Activated naive CD8-positive, alpha-beta T cell treated with anti-CD3 and anti-CD28 coated beads, Interleukin-2, amount 10 ng/mL, durations not matched to agents 7 days and 5 days (primary cell): ENCODE measurements around the gene GRPEL2. TPM values are rescaled to one million over a fixed set of nuclear protein-coding genes. Genes with fewer than 3 reads are reported as not detected.
A peak's percentile ranks its signal among the peaks of the same experiment; 100 is the strongest.

Experiments used
- ATAC-seq: fragments of 150-1000 bp; cut with Tn5 transposase; one replicate; pipeline ENCODE4 v1.10.0; 2021; ENCODE audit warnings: low read depth, moderate library complexity
- POLR2A ChIA-PET: fragments of 350-600 bp; sonication (Branson Sonifier 250); formaldehyde crosslinking; loops from one replicate; lab custom pipeline; 2021; ENCODE audit warnings: antibody characterized with exemption; lab: Charles Lee
- DNase-seq: peaks from one replicate; pipeline ENCODE4 v3.0.0; 2021
- H3K27ac Mint-ChIP-seq: one replicate; pipeline ENCODE4 v1.8.0; 2022; ENCODE audit warnings: mild to moderate bottlenecking, mixed read lengths
- H3K27me3 Mint-ChIP-seq: one replicate; pipeline ENCODE4 v1.8.0; 2022; ENCODE audit warnings: mild to moderate bottlenecking, moderate library complexity, mixed read lengths
- H3K36me3 Mint-ChIP-seq: one replicate; pipeline ENCODE4 v1.8.0; 2021; ENCODE audit warnings: mild to moderate bottlenecking, mixed read lengths
- H3K4me1 Mint-ChIP-seq: one replicate; pipeline ENCODE4 v1.8.0; 2021; ENCODE audit warnings: mixed read lengths
- H3K4me3 Mint-ChIP-seq: one replicate; pipeline ENCODE4 v1.8.0; 2022; ENCODE audit warnings: mild to moderate bottlenecking, moderate library complexity, mixed read lengths
- H3K9me3 Mint-ChIP-seq: one replicate; pipeline ENCODE4 v1.8.0; 2021; ENCODE audit warnings: mixed read lengths
- total RNA-seq, 2 experiments: library from RNA; stranded (reverse); gene quantifications; one replicate each; pipeline ENCODE4 v1.2.3, GENCODE V29; 2021

GRPEL2 gene
- total RNA-seq, 2 experiments from 2014 or later, result 26.1 to 29.7 TPM

GRCh38 chr5:149366169-149366729, 20.9 kb downstream of the GRPEL2 start:
- H3K4me1 Mint-ChIP-seq, result peaks cover 7% of the 10 kb centered on the region

DNA sequence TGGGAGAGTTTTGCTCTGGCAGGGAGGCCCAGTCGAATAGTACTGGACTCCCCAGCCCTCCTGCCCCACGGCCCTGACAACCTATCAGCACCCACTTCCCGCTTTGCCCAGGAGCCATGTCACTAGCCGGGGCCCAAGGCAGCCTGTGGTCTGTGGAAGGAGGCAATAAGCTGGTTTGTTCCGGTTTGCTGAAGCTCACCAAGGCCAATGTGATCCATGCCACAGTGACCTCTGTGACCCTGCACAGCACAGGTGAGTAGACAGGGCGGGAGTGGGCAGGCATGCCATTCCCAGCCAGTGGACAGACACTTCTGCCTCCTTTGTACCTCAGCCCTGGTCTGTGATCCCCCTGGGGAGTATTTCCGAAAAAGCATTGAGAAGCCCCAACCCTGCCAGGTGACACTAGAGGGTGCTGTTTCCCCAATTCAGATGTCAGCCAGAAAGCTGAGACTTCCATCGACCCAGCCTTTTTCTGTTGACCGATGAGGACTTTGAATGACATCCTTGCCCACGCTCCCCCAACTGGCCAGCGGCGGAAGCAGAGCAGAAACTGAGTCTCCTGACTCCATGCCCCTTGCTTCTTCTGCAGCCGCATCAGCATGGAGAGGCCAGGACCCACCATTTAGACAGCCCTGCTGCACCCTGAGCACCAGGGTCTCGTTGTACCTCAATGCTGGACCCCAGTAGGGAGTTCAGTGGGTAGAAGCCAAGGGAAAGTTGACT, 22.1 kb downstream of the GRPEL2 start:
- Mint-ChIP-seq H3K36me3 (peaks cover 8% of the 10 kb centered on the region), H3K27ac (peak overlapping the region; percentile 10), H3K4me1 (peaks cover 9% of the 10 kb centered on the region), H3K9me3 (no peaks in the 10 kb centered on the region), H3K4me3 (no peak overlapping the region), H3K27me3 (no peaks in the 10 kb centered on the region)
- DNase-seq (peak; percentile 52), ATAC-seq (peak; percentile 67)
- POLR2A ChIA-PET, result interaction anchor here (0.6 to 2.1 kb wide), 7 partner anchors 9 to 246 kb away, joined by 3 to 7 read pairs (median 3); partner anchors contain the start of gene PCYOX1L

More at GRCh38 chr5:149366169-149366729, 20.9 kb downstream of the GRPEL2 start:
- DNase-seq, result no peak
- H3K9me3 Mint-ChIP-seq, result no peaks in the 10 kb centered on the region
- H3K36me3 Mint-ChIP-seq, result peaks cover 8% of the 10 kb centered on the region
- H3K27me3 Mint-ChIP-seq, result no peaks in the 10 kb centered on the region
- no peak overlapping the region for H3K27ac Mint-ChIP-seq
- no peak overlapping the region for H3K4me3 Mint-ChIP-seq
- POLR2A ChIA-PET, result interaction anchor here (0.9 to 1.4 kb wide), 2 partner anchors 21 to 43 kb away, joined by 3 to 6 read pairs; partner anchors contain the start of gene GRPEL2
- no peak for ATAC-seq

DNA sequence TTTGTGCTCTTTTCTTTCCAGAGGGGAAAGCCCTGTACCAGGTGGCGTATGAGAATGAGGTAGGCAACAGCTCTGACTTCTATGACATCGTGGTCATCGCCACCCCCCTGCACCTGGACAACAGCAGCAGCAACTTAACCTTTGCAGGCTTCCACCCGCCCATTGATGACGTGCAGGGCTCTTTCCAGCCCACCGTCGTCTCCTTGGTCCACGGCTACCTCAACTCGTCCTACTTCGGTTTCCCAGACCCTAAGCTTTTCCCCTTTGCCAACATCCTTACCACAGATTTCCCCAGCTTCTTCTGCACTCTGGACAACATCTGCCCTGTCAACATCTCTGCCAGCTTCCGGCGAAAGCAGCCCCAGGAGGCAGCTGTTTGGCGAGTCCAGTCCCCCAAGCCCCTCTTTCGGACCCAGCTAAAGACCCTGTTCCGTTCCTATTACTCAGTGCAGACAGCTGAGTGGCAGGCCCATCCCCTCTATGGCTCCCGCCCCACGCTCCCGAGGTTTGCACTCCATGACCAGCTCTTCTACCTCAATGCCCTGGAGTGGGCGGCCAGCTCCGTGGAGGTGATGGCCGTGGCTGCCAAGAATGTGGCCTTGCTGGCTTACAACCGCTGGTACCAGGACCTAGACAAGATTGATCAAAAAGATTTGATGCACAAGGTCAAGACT, 22.8 kb downstream of the GRPEL2 start:
- H3K27me3 Mint-ChIP-seq, result no peaks in the 10 kb centered on the region
- ATAC-seq (no peak), DNase-seq (no peak)
- no peaks in the 10 kb centered on the region for H3K9me3 Mint-ChIP-seq
- H3K27ac Mint-ChIP-seq, result no peak overlapping the region
- peaks cover 7% of the 10 kb centered on the region for H3K4me1 Mint-ChIP-seq
- no peak overlapping the region for H3K4me3 Mint-ChIP-seq
- POLR2A ChIA-PET, result interaction anchor here (0.8 to 2.1 kb wide), 3 partner anchors 10 to 50 kb away, joined by 3 to 7 read pairs (median 4); partner anchors contain the start of gene PCYOX1L
- peaks cover 8% of the 10 kb centered on the region for H3K36me3 Mint-ChIP-seq

- Mint-ChIP-seq H3K4me3 (no peak overlapping the region), H3K36me3 (no peaks in the 10 kb centered on the region)
- POLR2A ChIA-PET, result interaction anchor here (1.2 to 1.4 kb wide), 2 partner anchors 25 to 27 kb away, joined by 6 read pairs; partner anchors contain the start of gene GRPEL2
These were observed 25.6 kb downstream of the GRPEL2 start for GRCh38 chr5:149370878-149371277.

DNA sequence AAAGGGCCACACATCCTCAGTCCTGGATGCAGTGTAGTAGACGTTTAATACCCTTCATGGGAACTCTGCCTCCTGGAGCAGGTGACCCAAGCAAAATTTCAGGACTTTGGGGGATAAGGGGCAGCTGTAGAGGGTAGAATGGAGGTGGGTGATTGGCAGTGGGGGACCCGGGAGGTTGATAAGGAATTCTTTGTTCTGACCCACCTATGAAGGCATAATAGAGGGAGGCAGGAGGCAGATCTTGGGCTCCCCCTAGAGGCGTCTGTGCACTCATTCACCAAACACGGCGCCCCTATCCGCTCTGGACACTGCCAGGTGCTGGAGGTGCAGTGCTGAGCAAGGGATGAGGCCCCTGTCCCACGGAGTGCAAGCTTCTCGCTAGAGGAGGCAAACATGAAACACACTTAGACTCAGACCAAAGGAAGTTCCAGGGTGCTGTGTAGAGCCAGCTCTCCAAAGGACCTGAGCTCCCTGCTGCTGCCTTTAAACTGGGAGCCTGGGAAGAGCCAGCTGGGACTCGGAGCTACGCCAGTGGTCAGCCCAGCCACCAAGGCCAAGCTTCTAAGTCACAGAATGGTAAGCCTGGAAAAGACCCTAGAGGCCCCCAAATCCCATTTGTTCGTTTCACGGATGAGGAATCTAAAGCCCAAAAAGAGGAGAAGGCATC, 26.1 kb downstream of the GRPEL2 start:
- Mint-ChIP-seq H3K36me3 (no peaks in the 10 kb centered on the region), H3K4me3 (no peak overlapping the region), H3K27ac (no peak overlapping the region), H3K27me3 (no peaks in the 10 kb centered on the region), H3K4me1 (peaks cover 3% of the 10 kb centered on the region), H3K9me3 (no peaks in the 10 kb centered on the region)
- ATAC-seq (peak; percentile 86), DNase-seq (peak; percentile 70)
- POLR2A ChIA-PET, result interaction anchor here (0.6 to 1.4 kb wide), 4 partner anchors 13 to 54 kb away, joined by 3 to 6 read pairs (median 5); partner anchors contain the start of gene GRPEL2

More at GRCh38 chr5:149370878-149371277, 25.6 kb downstream of the GRPEL2 start:
- ATAC-seq, result no peak
- Mint-ChIP-seq H3K9me3 (no peaks in the 10 kb centered on the region), H3K27ac (no peak overlapping the region), H3K27me3 (no peaks in the 10 kb centered on the region), H3K4me1 (peaks cover 3% of the 10 kb centered on the region)
- no peak for DNase-seq

- Mint-ChIP-seq H3K27me3 (no peaks in the 10 kb centered on the region), H3K9me3 (no peaks in the 10 kb centered on the region), H3K27ac (no peak overlapping the region), H3K4me3 (no peak overlapping the region), H3K4me1 (peaks cover 3% of the 10 kb centered on the region), H3K36me3 (no peaks in the 10 kb centered on the region)
- POLR2A ChIA-PET, result interaction anchor here (0.6 to 1.4 kb wide), 5 partner anchors 10 to 55 kb away, joined by 3 to 6 read pairs (median 6); partner anchors contain the start of gene GRPEL2
- ATAC-seq (no peak), DNase-seq (no peak)
These were observed 26.9 kb downstream of the GRPEL2 start for GRCh38 chr5:149372076-149372795.

DNA sequence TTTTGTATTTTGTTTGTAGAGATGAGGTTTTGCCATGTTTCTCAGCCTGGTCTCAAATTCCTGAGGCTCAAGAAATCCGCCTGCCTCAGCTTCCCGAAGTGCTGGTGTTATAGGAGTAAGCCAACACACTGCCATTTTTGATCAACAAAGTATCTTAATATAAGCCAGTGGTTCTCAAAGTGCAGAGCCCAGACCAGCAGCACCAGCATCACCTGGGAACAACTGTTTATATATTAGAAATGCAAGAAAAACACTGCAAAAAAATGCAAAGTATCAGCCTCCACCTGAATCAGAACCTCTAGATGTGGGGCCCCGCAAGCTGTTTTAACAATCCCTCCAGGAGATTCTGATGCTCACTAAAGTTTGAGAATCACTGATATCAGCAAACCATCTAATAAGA, 27.6 kb downstream of the GRPEL2 start:
- H3K27ac Mint-ChIP-seq, result no peak overlapping the region
- POLR2A ChIA-PET, result no interaction called here
- H3K4me1 Mint-ChIP-seq, result peaks cover 3% of the 10 kb centered on the region
- H3K36me3 Mint-ChIP-seq, result no peaks in the 10 kb centered on the region
- no peaks in the 10 kb centered on the region for H3K27me3 Mint-ChIP-seq
- H3K4me3 Mint-ChIP-seq, result no peak overlapping the region
- ATAC-seq (no peak), DNase-seq (no peak)
- H3K9me3 Mint-ChIP-seq, result no peaks in the 10 kb centered on the region

DNA sequence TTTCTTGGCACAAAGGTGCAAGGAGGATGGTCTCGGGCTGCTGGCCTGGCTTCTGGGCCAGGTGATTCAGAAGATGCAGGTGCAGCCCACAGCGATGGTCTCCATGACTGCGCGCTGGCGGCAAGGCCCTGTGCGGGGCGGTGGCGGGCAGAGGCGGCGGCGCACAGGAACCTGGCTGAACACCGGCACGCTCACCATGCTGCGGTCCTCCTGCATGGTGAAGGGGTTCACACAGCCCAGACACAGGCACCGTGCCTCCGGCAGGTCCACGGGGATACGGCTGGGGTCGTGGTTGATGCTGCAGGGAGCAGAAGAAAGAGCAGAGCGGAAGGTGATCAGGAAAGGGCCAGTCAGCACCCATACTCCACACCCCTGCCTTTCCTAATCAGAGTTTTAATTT, 29.0 kb downstream of the GRPEL2 start:
- DNase-seq (no peak), ATAC-seq (no peak)
- H3K9me3 Mint-ChIP-seq, result no peaks in the 10 kb centered on the region
- H3K27ac Mint-ChIP-seq, result no peak overlapping the region
- peaks cover 3% of the 10 kb centered on the region for H3K4me1 Mint-ChIP-seq
- H3K36me3 Mint-ChIP-seq, result no peaks in the 10 kb centered on the region
- H3K4me3 Mint-ChIP-seq, result no peak overlapping the region
- POLR2A ChIA-PET, result no interaction called here
- H3K27me3 Mint-ChIP-seq, result no peaks in the 10 kb centered on the region

- no peaks in the 10 kb centered on the region for H3K27me3 Mint-ChIP-seq
- ATAC-seq (no peak), DNase-seq (no peak)
- no peaks in the 10 kb centered on the region for H3K9me3 Mint-ChIP-seq
- POLR2A ChIA-PET, result no interaction called here
- no peak overlapping the region for H3K27ac Mint-ChIP-seq
- no peaks in the 10 kb centered on the region for H3K36me3 Mint-ChIP-seq
- H3K4me1 Mint-ChIP-seq, result peaks cover 3% of the 10 kb centered on the region
- no peak overlapping the region for H3K4me3 Mint-ChIP-seq
These were observed 29.5 kb downstream of the GRPEL2 start for GRCh38 chr5:149374801-149375200.

DNA sequence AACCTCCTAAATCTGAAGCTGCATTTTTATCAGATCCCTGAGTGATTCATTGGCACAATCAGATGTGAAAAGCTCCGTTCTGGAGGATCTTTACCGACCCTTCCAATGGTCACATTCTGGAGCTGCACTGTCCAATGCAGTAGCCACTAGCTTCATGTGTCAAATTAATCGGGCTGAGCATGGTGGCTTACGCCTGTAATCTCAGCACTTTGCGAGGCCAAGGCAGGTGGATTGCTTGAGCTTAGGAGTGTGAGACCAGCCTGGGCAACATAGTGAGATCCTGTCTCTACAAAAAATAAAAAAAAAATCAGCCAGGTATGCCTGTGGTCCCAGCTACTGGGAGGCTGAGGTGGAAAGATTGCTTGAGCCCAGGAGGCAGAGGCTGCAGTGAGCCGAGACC, 30.1 kb downstream of the GRPEL2 start:
- POLR2A ChIA-PET, result no interaction called here
- no peaks in the 10 kb centered on the region for H3K27me3 Mint-ChIP-seq
- ATAC-seq, result no peak
- no peak for DNase-seq
- peaks cover 3% of the 10 kb centered on the region for H3K4me1 Mint-ChIP-seq
- no peaks in the 10 kb centered on the region for H3K36me3 Mint-ChIP-seq
- no peak overlapping the region for H3K4me3 Mint-ChIP-seq
- H3K9me3 Mint-ChIP-seq, result no peaks in the 10 kb centered on the region
- H3K27ac Mint-ChIP-seq, result no peak overlapping the region

GRCh38 chr5:149376104-149376503, 30.8 kb downstream of the GRPEL2 start:
- peak overlapping the region; percentile 17 for H3K27ac Mint-ChIP-seq
- peaks cover 3% of the 10 kb centered on the region for H3K4me1 Mint-ChIP-seq
- H3K9me3 Mint-ChIP-seq, result no peaks in the 10 kb centered on the region
- H3K36me3 Mint-ChIP-seq, result no peaks in the 10 kb centered on the region
- no peaks in the 10 kb centered on the region for H3K27me3 Mint-ChIP-seq
- no peak overlapping the region for H3K4me3 Mint-ChIP-seq
- POLR2A ChIA-PET, result no interaction called here
- no peak for DNase-seq
- no peak for ATAC-seq

DNA sequence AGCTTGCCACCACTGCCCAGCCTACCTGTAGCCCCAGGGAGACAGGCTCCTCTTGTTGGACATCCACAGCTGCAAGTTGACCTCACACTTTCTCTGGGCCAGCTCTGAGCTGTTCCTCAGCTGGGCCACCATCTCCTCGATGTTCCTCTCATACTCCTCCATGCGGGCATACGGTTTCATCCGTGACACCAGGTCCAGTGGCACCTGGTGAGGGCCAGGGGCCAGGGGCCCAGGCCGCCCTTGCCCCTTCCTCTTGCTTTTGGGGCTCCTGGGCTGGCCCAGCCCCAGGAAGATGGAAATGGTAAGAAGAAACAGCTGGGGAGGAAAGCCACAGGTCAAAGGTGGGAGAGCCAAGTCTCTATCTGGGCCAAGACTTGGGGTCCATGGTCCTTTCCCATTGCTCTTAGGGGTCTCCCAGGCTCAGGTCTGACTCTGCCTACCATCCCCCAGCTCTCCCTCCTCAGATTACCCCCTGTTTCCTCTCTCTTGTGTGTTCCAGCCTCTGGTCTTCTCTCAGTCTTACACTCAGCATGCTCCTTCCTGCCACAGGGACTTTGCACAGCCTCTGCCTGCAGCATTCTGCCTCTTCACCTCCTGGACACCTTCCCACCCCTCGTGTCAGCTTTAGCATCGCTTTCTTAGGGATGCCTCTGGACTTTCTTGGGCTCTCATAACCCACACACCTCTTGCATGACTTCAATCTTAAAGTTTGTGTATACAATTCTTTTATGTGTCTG, 31.6 kb downstream of the GRPEL2 start:
- Mint-ChIP-seq H3K27ac (no peak overlapping the region), H3K36me3 (no peaks in the 10 kb centered on the region), H3K9me3 (no peaks in the 10 kb centered on the region), H3K4me1 (peaks cover under 1% of the 10 kb centered on the region), H3K27me3 (no peaks in the 10 kb centered on the region), H3K4me3 (no peak overlapping the region)
- POLR2A ChIA-PET, result no interaction called here
- ATAC-seq (no peak), DNase-seq (no peak)
